T47D (cell line): Measurements from ENCODE around the gene RAB11FIP3.
"Not testable (repeated sequence)": the region's sequence is repeated elsewhere in the genome, so short reads cannot be mapped to it uniquely, and the experiment has no call there.

Experiments
- DNase-seq, 2 experiments: peaks; one replicate each; pipeline versions ENCODE4 v3.0.0 to v3.0.0-alpha.2; 2011 to 2012; ENCODE audit warnings: low read depth in 1 of 2, low spot score in 1 of 2
- JUND ChIP-seq: IDR thresholded peaks from 2 replicates; pipeline ENCODE4 v1.6.1; 2012; ENCODE audit warnings: low read depth
- in situ Hi-C: cut with HindIII; loops from 2 replicates; pipeline ENCODE4 v1.10.0; 2016; ENCODE audit warnings: low sequenced_read_pairs, low pct_unique_long_range_greater_than_20kb

RAB11FIP3 gene

GRCh38 chr16:502179-502943 is 76.9 kb downstream of the RAB11FIP3 start:
- peak in 1 of 2 experiments; percentile 39 for DNase-seq
- in situ Hi-C loops = no loop called here
- TF ChIP-seq JUND = no peak

GRCh38 chr16:503150-504071 is 78.0 kb downstream of the RAB11FIP3 start:
- in situ Hi-C loops = no loop called here
- no peak for TF ChIP-seq JUND

GRCh38 chr16:505479-506245 is 80.2 kb downstream of the RAB11FIP3 start:
- no peak for DNase-seq
- in situ Hi-C loops = no loop called here
- TF ChIP-seq JUND = no peak

More at GRCh38 chr16:503150-504071, 78.0 kb downstream of the RAB11FIP3 start:
- no peak for DNase-seq

GRCh38 chr16:506246-506546 is 80.7 kb downstream of the RAB11FIP3 start:
- no peak for DNase-seq
- in situ Hi-C loops = no loop called here
- TF ChIP-seq JUND = no peak

- in situ Hi-C loops, DNase-seq: not testable (repeated sequence)
Observed at GRCh38 chr16:507527-507926, 82.1 kb downstream of the RAB11FIP3 start.

- in situ Hi-C loops = no loop called here
- no peak for TF ChIP-seq JUND
Observed at GRCh38 chr16:507996-508395, 82.5 kb downstream of the RAB11FIP3 start.

GRCh38 chr16:508884-509736 is 83.7 kb downstream of the RAB11FIP3 start:
- TF ChIP-seq JUND = no peak
- in situ Hi-C loops = no loop called here
- no peak for DNase-seq

More at GRCh38 chr16:507996-508395, 82.5 kb downstream of the RAB11FIP3 start:
- DNase-seq = no peak

- in situ Hi-C loops = no loop called here
- DNase-seq = no peak
- TF ChIP-seq JUND = no peak
Observed at GRCh38 chr16:510066-510825, 84.8 kb downstream of the RAB11FIP3 start.

- DNase-seq = no peak
- in situ Hi-C loops = no loop called here
- TF ChIP-seq JUND = no peak
Observed at GRCh38 chr16:512802-513201, 87.4 kb downstream of the RAB11FIP3 start.

- TF ChIP-seq JUND = no peak
- DNase-seq = no peak
- in situ Hi-C loops = no loop called here
Observed at GRCh38 chr16:513950-514349, 88.5 kb downstream of the RAB11FIP3 start.
